A549 (cell line): Measurements from ENCODE around the gene CHRNB1.

Source experiments
- CHD2 ChIP-seq: fragments of 150-350 bp; IDR thresholded peaks from 2 replicates; pipeline ENCODE4 v1.6.1; 2014; ENCODE audit warnings: low read length; ENCODE audit not compliant: partially characterized antibody
- EP300 ChIP-seq, 2 experiments: fragments of >200 bp; sonication (Bioruptor Twin); formaldehyde crosslinking; IDR thresholded peaks; 2 replicates in 1 of 2; 3 replicates in 1 of 2; pipeline ENCODE4 v1.6.1; 2016 to 2017
- MYC ChIP-seq: IDR thresholded peaks from 2 replicates; pipeline ENCODE4 v1.6.1; 2012; ENCODE audit warnings: mild to moderate bottlenecking, inconsistent platforms, low read length, improper control_type of control experiment, borderline replicate concordance
- POLR2A ChIP-seq: IDR thresholded peaks from 2 replicates; pipeline ENCODE4 v1.6.1; 2012; ENCODE audit warnings: mild to moderate bottlenecking, low read length
- TF ChIP-seq, protein P1 (sequence below): fragments of >200 bp; sonication (Bioruptor Twin); formaldehyde crosslinking; IDR thresholded peaks from 3 replicates; pipeline ENCODE4 v1.5.1; 2016
- TF ChIP-seq, protein P2 (sequence below): fragments of 450-650 bp; IDR thresholded peaks from 2 replicates; pipeline ENCODE4 v1.6.1; 2014; ENCODE audit warnings: antibody characterized with exemption
- TF ChIP-seq, protein P3 (sequence below): fragments of 200-600 bp; sonication (generic); IDR thresholded peaks from 2 replicates; pipeline ENCODE4 v1.6.1; 2016; ENCODE audit warnings: antibody characterized with exemption, mild to moderate bottlenecking, moderate library complexity

DNA sequence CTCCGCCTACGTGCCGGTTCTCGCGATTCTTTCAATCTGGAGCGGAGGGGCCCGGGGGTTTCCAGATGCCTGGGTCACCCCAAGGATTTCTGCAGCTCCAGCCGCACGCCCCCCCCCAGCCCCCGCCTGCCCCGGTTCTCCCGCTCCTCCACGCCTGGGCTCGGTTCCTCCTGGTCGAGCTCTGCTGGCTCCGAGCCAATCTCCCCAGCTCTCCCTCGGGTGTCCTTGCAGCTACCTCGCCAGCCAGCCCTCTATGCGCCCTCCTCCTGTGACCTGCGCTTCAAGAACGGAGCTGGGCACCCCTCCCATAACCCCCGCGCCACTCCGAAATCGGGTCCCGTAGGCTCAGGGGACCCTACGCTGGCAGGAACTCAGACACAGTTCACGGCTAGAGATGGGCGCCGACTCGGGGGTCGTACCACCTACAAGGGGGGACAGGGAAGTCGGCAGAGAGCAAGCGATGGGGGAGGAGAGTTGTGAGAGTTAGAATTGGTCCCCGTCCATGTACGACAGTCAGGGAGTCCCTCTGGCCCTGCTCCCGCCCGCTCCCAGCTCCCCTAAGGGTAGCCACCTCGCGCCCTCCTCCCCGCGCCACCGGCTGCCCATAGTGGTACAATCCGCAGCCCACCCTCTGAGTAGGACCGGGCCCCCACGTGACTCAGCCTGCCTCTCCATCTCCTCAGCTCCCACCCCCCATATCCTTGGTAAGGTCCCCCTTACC is 4.6 kb upstream of the CHRNB1 start:
- TF ChIP-seq, protein P1, sequence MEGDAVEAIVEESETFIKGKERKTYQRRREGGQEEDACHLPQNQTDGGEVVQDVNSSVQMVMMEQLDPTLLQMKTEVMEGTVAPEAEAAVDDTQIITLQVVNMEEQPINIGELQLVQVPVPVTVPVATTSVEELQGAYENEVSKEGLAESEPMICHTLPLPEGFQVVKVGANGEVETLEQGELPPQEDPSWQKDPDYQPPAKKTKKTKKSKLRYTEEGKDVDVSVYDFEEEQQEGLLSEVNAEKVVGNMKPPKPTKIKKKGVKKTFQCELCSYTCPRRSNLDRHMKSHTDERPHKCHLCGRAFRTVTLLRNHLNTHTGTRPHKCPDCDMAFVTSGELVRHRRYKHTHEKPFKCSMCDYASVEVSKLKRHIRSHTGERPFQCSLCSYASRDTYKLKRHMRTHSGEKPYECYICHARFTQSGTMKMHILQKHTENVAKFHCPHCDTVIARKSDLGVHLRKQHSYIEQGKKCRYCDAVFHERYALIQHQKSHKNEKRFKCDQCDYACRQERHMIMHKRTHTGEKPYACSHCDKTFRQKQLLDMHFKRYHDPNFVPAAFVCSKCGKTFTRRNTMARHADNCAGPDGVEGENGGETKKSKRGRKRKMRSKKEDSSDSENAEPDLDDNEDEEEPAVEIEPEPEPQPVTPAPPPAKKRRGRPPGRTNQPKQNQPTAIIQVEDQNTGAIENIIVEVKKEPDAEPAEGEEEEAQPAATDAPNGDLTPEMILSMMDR = no peak
- TF ChIP-seq MYC (no peak), CHD2 (peak; percentile 86), EP300 (IDR thresholded peaks at IDR 0.05) (no peak), POLR2A (no peak)
- TF ChIP-seq, protein P2, sequence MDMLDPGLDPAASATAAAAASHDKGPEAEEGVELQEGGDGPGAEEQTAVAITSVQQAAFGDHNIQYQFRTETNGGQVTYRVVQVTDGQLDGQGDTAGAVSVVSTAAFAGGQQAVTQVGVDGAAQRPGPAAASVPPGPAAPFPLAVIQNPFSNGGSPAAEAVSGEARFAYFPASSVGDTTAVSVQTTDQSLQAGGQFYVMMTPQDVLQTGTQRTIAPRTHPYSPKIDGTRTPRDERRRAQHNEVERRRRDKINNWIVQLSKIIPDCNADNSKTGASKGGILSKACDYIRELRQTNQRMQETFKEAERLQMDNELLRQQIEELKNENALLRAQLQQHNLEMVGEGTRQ = 0 out of 2 replicates have a peak, but pooled peaks have one; percentile 12
- TF ChIP-seq, protein P3, sequence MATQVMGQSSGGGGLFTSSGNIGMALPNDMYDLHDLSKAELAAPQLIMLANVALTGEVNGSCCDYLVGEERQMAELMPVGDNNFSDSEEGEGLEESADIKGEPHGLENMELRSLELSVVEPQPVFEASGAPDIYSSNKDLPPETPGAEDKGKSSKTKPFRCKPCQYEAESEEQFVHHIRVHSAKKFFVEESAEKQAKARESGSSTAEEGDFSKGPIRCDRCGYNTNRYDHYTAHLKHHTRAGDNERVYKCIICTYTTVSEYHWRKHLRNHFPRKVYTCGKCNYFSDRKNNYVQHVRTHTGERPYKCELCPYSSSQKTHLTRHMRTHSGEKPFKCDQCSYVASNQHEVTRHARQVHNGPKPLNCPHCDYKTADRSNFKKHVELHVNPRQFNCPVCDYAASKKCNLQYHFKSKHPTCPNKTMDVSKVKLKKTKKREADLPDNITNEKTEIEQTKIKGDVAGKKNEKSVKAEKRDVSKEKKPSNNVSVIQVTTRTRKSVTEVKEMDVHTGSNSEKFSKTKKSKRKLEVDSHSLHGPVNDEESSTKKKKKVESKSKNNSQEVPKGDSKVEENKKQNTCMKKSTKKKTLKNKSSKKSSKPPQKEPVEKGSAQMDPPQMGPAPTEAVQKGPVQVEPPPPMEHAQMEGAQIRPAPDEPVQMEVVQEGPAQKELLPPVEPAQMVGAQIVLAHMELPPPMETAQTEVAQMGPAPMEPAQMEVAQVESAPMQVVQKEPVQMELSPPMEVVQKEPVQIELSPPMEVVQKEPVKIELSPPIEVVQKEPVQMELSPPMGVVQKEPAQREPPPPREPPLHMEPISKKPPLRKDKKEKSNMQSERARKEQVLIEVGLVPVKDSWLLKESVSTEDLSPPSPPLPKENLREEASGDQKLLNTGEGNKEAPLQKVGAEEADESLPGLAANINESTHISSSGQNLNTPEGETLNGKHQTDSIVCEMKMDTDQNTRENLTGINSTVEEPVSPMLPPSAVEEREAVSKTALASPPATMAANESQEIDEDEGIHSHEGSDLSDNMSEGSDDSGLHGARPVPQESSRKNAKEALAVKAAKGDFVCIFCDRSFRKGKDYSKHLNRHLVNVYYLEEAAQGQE = no peak
